Hepatocyte (in vitro differentiated cells): ENCODE data around the gene ZMAT5. TPM values are rescaled to one million over a fixed set of nuclear protein-coding genes. Genes with fewer than 3 reads are reported as not detected.

ENCODE experiments used
- DNase-seq: peaks from one replicate; pipeline ENCODE4 v3.0.0-alpha.2; 2016; ENCODE audit warnings: low spot score
- H2AFZ ChIP-seq: fragments of 200-600 bp; sonication (generic); 2 replicates; pipeline ENCODE4 v1.6.0; 2016; ENCODE audit warnings: antibody characterized with exemption, mild to moderate bottlenecking
- H3K27ac ChIP-seq: fragments of 200-600 bp; sonication (generic); 2 replicates; pipeline ENCODE4 v1.5.1; 2016; ENCODE audit warnings: mild to moderate bottlenecking
- H3K27me3 ChIP-seq: fragments of 200-600 bp; sonication (generic); 2 replicates; pipeline ENCODE4 v1.6.1; 2016
- H3K36me3 ChIP-seq: fragments of 200-600 bp; sonication (generic); replicated peaks from 2 replicates; pipeline ENCODE4 v1.5.1; 2016; ENCODE audit warnings: low read depth; ENCODE audit not compliant: insufficient read depth
- H3K4me1 ChIP-seq: fragments of 200-600 bp; sonication (generic); 2 replicates; pipeline ENCODE4 v1.5.1; 2016; ENCODE audit warnings: mild to moderate bottlenecking, moderate library complexity; ENCODE audit not compliant: insufficient read depth
- H3K4me2 ChIP-seq: fragments of 200-600 bp; sonication (generic); 2 replicates; pipeline ENCODE4 v1.6.0; 2016
- H3K4me3 ChIP-seq: fragments of 200-600 bp; sonication (generic); 2 replicates; pipeline ENCODE4 v1.5.1; 2016; ENCODE audit warnings: mild to moderate bottlenecking
- H3K79me2 ChIP-seq: fragments of 200-600 bp; sonication (generic); 2 replicates; pipeline ENCODE4 v1.6.0; 2017; ENCODE audit warnings: mild to moderate bottlenecking
- H3K9me2 ChIP-seq: fragments of 200-600 bp; sonication (generic); replicated peaks from 2 replicates; pipeline ENCODE4 v1.6.0; 2017; ENCODE audit warnings: mild to moderate bottlenecking; ENCODE audit not compliant: insufficient read depth
- H3K9me3 ChIP-seq: fragments of 200-600 bp; sonication (generic); 2 replicates; pipeline ENCODE4 v1.5.1; 2016; ENCODE audit warnings: low read depth, mild to moderate bottlenecking
- H4K20me1 ChIP-seq: fragments of 200-600 bp; sonication (generic); 2 replicates; pipeline ENCODE4 v1.6.0; 2016; ENCODE audit warnings: mild to moderate bottlenecking; ENCODE audit not compliant: insufficient read depth, poor library complexity, severe bottlenecking
- CTCF ChIP-seq: fragments of 200-600 bp; sonication (generic); IDR thresholded peaks from 2 replicates; pipeline ENCODE4 v1.5.1; 2016; ENCODE audit warnings: antibody characterized with exemption, mild to moderate bottlenecking; ENCODE audit not compliant: poor library complexity
- EZH2 ChIP-seq: fragments of 200-600 bp; sonication (generic); IDR thresholded peaks from 2 replicates; pipeline ENCODE4 v1.6.1; 2016; ENCODE audit warnings: antibody characterized with exemption, mild to moderate bottlenecking, borderline replicate concordance
- EZH2phosphoT487 ChIP-seq: fragments of 200-600 bp; sonication (generic); IDR thresholded peaks from one replicate; pipeline ENCODE4 v1.6.1; 2018; ENCODE audit warnings: antibody characterized with exemption, mild to moderate bottlenecking, low read depth, moderate library complexity; ENCODE audit not compliant: unreplicated experiment, severe bottlenecking
- WGBS: methylation state at CpG from one replicate; pipeline ENCODE4 v1.1.6; 2016; ENCODE audit warnings: low lambda C conversion rate; ENCODE audit errors: missing lambda C conversion rate; 5-methylcytosine and 5-hydroxymethylcytosine counted together
- polyA plus RNA-seq: library from polyadenylated mRNA; unstranded; fragments of >200 nt; fragmentation: Nextera tagmentation; extraction: Ambion mirVana; gene quantifications from 2 replicates; pipeline ENCODE4 v1.2.1, GENCODE V29; 2016
- total RNA-seq: library from RNA; depleted of rRNA; stranded (reverse); fragments of >200 nt; gene quantifications from 2 replicates; pipeline ENCODE4 v1.2.3, GENCODE V29; 2014

ZMAT5 gene
- total and polyA plus RNA-seq, 2 experiments from 2014 or later, result 18.2 to 38.5 TPM

- 60% methylated on average over 22 of the region's 24 CpGs for WGBS
- Histone ChIP-seq H3K4me2 (peak overlapping the region; percentile 84), H3K36me3 (no peaks in the 10 kb centered on the region), H3K9me3 (no peaks in the 10 kb centered on the region), H3K4me1 (no peaks in the 10 kb centered on the region), H3K4me3 (no peak overlapping the region), H3K79me2 (no peaks in the 10 kb centered on the region), H3K9me2 (no peaks in the 10 kb centered on the region), H2AFZ (no peak overlapping the region), H3K27ac (no peak overlapping the region), H3K27me3 (peaks cover 47% of the 10 kb centered on the region), H4K20me1 (no peaks in the 10 kb centered on the region)
- TF ChIP-seq CTCF (no peak), EZH2 (peak; percentile 66), EZH2phosphoT487 (no peak)
- DNase-seq, result no peak
Measured at GRCh38 chr22:29718949-29719898, 47.6 kb downstream of the ZMAT5 start.

- Histone ChIP-seq H3K79me2 (no peaks in the 10 kb centered on the region), H2AFZ (no peak overlapping the region), H3K27me3 (peaks cover 44% of the 10 kb centered on the region), H3K4me2 (no peak overlapping the region), H3K36me3 (no peaks in the 10 kb centered on the region), H4K20me1 (no peaks in the 10 kb centered on the region), H3K4me3 (no peak overlapping the region), H3K4me1 (no peaks in the 10 kb centered on the region), H3K9me3 (no peaks in the 10 kb centered on the region), H3K27ac (no peak overlapping the region), H3K9me2 (no peaks in the 10 kb centered on the region)
- TF ChIP-seq EZH2phosphoT487 (no peak), CTCF (no peak), EZH2 (no peak)
- WGBS, result 90% methylated on average over 11 of the region's 11 CpGs
- no peak for DNase-seq
Measured at GRCh38 chr22:29717789-29718188, 49.0 kb downstream of the ZMAT5 start.

GRCh38 chr22:29716814-29717545 lies 49.8 kb downstream of the ZMAT5 start:
- Histone ChIP-seq H2AFZ (no peak overlapping the region), H3K79me2 (no peaks in the 10 kb centered on the region), H4K20me1 (no peaks in the 10 kb centered on the region), H3K9me2 (no peaks in the 10 kb centered on the region), H3K27ac (no peak overlapping the region), H3K4me2 (no peak overlapping the region), H3K27me3 (peaks cover 36% of the 10 kb centered on the region), H3K36me3 (no peaks in the 10 kb centered on the region), H3K9me3 (no peaks in the 10 kb centered on the region), H3K4me3 (no peak overlapping the region), H3K4me1 (no peaks in the 10 kb centered on the region)
- WGBS, result 70% methylated on average over 16 of the region's 16 CpGs
- peak; percentile 88 for DNase-seq
- TF ChIP-seq EZH2 (no peak), CTCF (no peak), EZH2phosphoT487 (no peak)
